ENCODE measurements around the gene USP7. TPM values are rescaled to one million over a fixed set of nuclear protein-coding genes. Genes with fewer than 3 reads are reported as not detected.
"Not testable (repeated sequence)": the region's sequence is repeated elsewhere in the genome, so short reads cannot be mapped to it uniquely, and the experiment has no call there.

Gene USP7
- total RNA-seq, 1 donor from 2014 or later: 62.4 TPM

DNA sequence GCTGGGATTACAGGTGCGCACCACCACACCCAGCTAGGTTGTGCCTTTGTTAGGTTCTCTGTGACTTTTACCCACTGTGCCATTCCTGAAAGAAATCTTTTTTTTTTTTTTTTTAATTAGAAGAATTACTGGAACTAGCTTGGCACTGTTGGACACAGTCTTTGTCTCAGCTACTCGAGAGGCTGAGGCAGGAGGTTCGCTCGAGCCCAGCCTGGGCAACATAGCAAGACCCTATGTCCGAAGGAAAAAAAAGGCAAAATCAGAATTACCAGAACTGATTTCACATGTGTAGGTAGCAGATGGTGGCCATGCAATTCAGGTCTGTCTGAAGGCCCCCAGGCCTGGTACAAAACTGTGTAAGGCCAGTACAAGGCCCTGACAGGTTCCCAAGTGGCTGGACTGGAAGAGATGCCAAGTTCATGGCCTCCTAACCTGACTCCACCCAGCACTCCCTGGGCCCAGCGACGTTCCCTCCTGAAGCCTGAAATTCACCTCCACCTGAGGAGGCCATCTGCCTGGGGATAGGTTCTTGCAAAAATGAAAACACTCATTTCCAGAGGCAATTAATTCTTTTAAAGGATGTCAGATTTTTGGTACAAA lies 117.9 kb downstream of the USP7 start:
- intact Hi-C loops (cut with DNase I): no loop called here
- DNase-seq (no peak), ATAC-seq (ENCODE audit: poor library complexity) (no peak)

DNA sequence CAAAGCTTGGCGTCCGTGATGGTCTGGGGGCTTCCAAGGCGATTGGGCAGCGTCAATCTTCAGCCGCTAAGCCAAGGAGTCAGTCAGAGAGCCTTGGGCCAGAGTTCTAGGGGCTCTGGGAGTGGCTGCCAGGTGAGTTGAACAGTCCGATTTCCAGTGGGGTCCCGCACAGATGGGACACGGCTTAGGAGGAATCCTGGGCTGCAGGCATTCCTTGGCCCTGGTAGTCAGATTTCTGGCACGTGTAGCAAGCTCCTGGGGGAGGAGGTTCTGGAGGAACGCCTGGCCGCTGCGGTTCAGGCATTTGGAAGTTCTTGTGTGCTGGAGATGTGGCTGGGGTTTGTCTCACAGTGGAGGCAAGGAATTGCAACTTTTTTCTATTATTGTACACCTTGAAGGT lies 120.4 kb downstream of the USP7 start:
- DNase-seq; intact Hi-C loops (cut with DNase I); ATAC-seq (ENCODE audit: poor library complexity): not testable (repeated sequence)

Other genes with a start within 250 kb of the USP7 start
- 12.7 TPM for gene TMEM186, start 166.3 kb downstream of the USP7 start, total RNA-seq
- 14.9 TPM for gene PMM2, start 166.1 kb downstream of the USP7 start, total RNA-seq
- 26.0 TPM for gene CARHSP1, start 94.9 kb downstream of the USP7 start, total RNA-seq
- gene LITAFD, start 81.6 kb downstream of the USP7 start, total RNA-seq: not detected
- gene HAPSTR1, start 127.7 kb upstream of the USP7 start, total RNA-seq: 51.7 TPM